HG03025 (cell line): ENCODE results near the gene ULK3.

Experiments used
- ATAC-seq: cut with Tn5 transposase; IDR thresholded peaks from one replicate; pipeline ENCODE4 v1.9.1; 2021; ENCODE audit warnings: mild to moderate bottlenecking, moderate library complexity; ENCODE audit not compliant: unreplicated experiment, low FRiP score

ULK3 gene

GRCh38 chr15:74841891-74842373 lies 1.0 kb downstream of the ULK3 start:
- ATAC-seq = no peak

- ATAC-seq = no peak
Observed at GRCh38 chr15:74840851-74841775, 1.8 kb downstream of the ULK3 start.

GRCh38 chr15:74839526-74840395 lies 3.2 kb downstream of the ULK3 start:
- no peak for ATAC-seq

GRCh38 chr15:74838746-74839525 lies 4.0 kb downstream of the ULK3 start:
- ATAC-seq = no peak

- no peak for ATAC-seq
Observed at GRCh38 chr15:74838137-74838516, 4.8 kb downstream of the ULK3 start.

- no peak for ATAC-seq
Observed at GRCh38 chr15:74837482-74838136, 5.3 kb downstream of the ULK3 start.

DNA sequence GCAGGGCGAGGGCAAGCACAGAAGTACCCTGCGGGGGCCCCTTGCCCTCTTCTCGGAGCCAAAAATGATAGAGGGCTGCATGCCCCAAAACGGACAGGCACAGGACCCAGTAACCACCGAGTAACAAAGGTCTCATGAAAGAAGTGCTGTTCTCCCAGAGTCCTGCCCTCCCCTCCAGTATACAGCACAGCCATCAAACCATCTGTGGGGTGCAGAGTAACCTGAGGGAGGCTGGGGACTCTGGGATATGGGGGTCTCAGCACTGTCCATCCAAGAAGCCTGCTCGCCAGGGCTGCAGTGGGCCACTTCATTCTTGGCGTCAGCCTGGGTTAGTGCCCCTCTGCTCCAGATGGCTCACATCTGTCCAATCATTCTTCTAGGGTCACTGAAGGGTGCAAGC lies 6.1 kb downstream of the ULK3 start:
- no peak for ATAC-seq

DNA sequence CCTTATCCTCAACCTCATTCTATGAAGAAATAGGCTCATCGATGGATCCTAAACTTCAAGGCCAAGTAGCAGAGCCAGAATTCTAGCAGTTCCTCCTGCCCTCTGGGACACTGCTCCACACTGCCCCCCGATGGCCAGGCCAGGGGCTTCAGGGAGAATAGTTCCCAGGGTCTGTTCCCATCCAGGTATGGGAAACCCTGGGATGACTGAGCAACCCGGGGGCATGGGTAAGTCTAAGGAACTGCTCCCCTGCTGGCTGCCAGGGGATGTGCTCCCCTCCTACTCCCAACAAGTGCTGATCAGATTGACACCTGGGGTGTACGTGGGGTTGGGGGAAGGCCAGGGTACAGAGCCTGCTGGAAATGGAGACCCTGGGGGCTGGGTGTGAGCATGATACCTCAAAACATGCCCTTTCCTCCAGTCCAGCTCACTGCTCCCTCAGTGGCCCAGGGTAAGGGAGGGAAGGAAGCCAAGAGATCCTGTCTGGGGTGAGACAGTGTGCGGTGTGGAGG lies 7.6 kb downstream of the ULK3 start:
- no peak for ATAC-seq

DNA sequence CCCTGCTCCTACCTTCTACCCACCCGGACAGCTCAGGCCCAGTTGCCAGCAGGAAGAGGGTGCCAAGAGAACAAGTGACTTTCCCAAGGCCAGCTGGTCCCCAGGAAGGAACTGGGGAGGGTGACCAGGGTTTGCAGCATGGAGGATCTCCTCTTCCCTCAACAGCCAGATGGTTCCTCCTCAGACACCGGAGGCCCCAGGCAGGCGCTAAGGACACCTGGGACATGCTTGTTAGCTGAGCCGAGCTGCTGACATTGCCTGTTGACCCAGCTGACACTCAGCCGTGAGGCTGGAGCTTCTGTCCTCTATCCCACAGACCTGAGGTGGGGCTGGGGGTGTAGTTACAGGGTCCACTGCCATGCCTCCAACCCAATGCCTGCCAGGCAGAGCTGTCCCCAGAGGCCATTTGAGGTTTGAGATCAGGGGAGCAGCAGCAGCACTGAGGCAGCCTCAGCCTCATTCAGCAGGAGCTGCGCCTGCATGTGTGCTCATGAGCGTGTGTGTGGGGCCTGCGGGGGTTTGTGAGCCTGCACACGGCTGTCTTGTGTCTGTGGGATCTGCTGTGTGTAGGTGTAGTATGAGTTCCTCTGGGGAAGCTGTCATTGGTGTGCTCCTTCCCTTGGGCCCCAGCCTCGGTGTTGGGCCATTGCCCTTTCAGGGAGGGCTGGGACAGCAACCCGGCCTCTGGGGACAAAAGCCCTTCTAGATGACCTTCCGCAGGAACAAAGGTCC lies 9.4 kb downstream of the ULK3 start:
- ATAC-seq = no peak

GRCh38 chr15:74832826-74833225 lies 10.1 kb downstream of the ULK3 start:
- ATAC-seq = no peak

GRCh38 chr15:74831813-74832495 lies 11.0 kb downstream of the ULK3 start:
- no peak for ATAC-seq

DNA sequence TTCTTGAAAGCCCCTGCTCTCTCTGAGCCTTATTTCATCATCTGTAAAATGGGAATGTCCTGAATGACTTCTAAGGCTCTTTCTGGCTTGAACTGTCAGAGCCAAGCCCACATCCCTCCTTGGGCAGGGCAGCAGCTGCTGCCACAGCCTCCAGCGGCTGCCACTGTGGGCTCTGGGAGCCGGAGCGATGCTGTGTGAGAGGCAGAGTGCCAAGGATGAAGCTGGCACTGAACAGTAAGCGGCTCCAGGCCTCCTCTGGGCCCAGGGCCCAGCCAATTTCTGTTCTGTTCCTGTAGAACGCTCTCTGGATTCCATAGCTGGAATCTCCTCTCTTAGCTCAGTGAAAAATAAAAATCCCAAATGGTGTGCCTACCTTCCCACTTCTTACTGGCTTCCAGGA lies 12.1 kb downstream of the ULK3 start:
- ATAC-seq = no peak

DNA sequence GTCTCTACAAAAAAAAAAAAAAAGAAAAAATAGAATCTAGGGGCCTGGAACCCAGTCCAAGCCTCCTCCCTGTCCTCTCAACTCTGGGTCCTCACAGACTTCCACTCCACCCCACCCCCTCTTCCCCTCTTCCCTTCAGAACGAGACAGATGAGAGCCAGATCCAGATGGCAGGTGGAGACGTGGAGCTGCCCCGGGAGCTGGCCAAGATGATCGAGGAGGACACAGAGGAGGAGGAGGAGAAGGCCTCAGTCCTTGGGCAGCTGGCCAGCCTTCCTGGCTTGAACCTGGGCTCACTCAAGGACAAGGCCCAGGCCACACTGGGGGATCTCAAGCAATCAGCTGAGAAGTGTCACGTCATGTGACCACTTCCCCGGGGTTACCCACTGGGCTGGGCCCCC lies 13.0 kb downstream of the ULK3 start:
- ATAC-seq = no peak

DNA sequence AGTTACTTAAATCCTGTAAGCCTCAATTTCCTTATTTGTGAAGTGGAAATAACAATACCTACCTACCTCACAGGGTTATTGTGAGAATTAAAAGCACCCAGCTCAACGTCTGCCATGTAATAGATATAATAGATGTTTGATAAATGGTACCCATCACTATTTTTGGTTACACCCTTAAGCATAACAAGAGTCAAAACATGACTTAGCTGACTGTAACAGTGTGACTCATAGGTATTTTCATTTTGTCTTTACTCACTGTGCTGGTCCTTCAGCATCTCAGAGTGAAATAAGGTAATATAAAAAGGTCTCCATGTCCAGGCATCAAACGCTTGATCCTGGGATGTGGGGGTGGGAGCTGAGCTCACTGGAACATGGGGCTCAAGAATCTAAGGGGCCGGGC lies 13.5 kb downstream of the ULK3 start:
- ATAC-seq = no peak

GRCh38 chr15:74828835-74829234 lies 14.1 kb downstream of the ULK3 start:
- ATAC-seq = no peak

GRCh38 chr15:74827614-74828013 lies 15.3 kb downstream of the ULK3 start:
- ATAC-seq = no peak

- no peak for ATAC-seq
Observed at GRCh38 chr15:74826921-74827320, 16.0 kb downstream of the ULK3 start.

DNA sequence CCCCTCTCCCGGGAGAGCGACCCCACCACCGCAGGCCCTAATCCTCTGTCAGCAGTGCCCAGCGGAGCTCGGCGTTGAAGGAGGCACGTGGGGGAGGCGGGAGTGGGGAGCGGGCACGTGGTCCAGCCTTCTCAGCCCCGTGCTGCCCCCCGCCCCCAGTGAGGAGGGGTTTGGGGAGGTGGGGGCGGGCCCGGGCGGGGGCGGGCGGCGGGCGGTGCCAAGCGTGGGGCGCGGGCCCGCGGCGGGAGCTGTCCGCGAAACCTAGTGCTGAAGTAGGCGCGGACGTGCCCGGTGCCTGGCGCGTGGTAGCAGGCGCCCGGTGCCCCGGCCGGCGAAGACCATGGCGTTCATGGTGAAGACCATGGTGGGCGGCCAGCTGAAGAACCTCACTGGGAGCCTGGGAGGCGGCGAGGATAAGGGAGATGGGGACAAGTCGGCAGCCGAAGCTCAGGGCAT lies 16.6 kb downstream of the ULK3 start, which contains the start of gene CPLX3:
Gene CPLX3 (plus strand): TSS at position 264 of the 456 bp plus-strand sequence. CDS start 77 bp downstream, at position 341.
- no peak for ATAC-seq
